NT2/D1 (cell line): ENCODE results near the gene TMEM151A.

Experiments
- SUZ12 ChIP-seq: IDR thresholded peaks from 2 replicates; pipeline ENCODE4 v1.6.1; 2011; ENCODE audit not compliant: insufficient read length, insufficient read depth; ENCODE audit errors: extremely low read depth
- YY1 ChIP-seq: IDR thresholded peaks from 2 replicates; pipeline ENCODE4 v1.6.1; 2011; ENCODE audit not compliant: insufficient read length, insufficient read depth
- ZNF274 ChIP-seq: IDR thresholded peaks from 2 replicates; pipeline ENCODE4 v1.6.1; 2011; ENCODE audit warnings: mild to moderate bottlenecking, low read depth, low read length

- TF ChIP-seq ZNF274 (no peak), SUZ12 (no peak), YY1 (no peak)
These were observed 27.3 kb upstream of the TMEM151A start for GRCh38 chr11:66264383-66264782.
